H1 (cell line): ENCODE measurements around the gene ZNHIT3. TPM values are rescaled to one million over a fixed set of nuclear protein-coding genes. Genes with fewer than 3 reads are reported as not detected.

Source experiments
- CTCF ChIA-PET: fragments of 300-600 bp; sonication (Branson Sonifier 250); formaldehyde crosslinking; loops from one replicate; lab custom pipeline; 2021; ENCODE audit not compliant: partially characterized antibody; lab: Charles Lee
- POLR2A ChIA-PET: fragments of 300-600 bp; sonication (Branson Sonifier 250); formaldehyde crosslinking; loops from one replicate; lab custom pipeline; 2021; ENCODE audit warnings: inconsistent platforms; ENCODE audit not compliant: partially characterized antibody; lab: Charles Lee
- DNase-seq, 2 experiments: peaks; one replicate each; pipeline versions ENCODE4 v3.0.0 to v3.0.0-alpha.2; 2010 to 2022; ENCODE audit warnings: low spot score in 2 of 2, low read depth in 1 of 2, mixed read lengths in 1 of 2
- FAIRE-seq: peaks from 2 replicates; lab custom pipeline; 2011; peaks lifted over from hg19 to GRCh38; lab: Jason Lieb, UNC
- H2AFZ ChIP-seq: 2 replicates; pipeline ENCODE4 v1.8.1; 2012; ENCODE audit warnings: low read length, inconsistent platforms
- H2AK5ac ChIP-seq: 2 replicates; pipeline ENCODE4 v1.6.1; 2013; ENCODE audit warnings: low read depth, low read length
- H2BK120ac ChIP-seq: replicated peaks from 2 replicates; pipeline ENCODE3; 2013; ENCODE audit warnings: low read depth, low read length, inconsistent platforms
- H2BK12ac ChIP-seq: 2 replicates; pipeline ENCODE4 v1.6.1; 2013; ENCODE audit warnings: low read depth, low read length
- H2BK15ac ChIP-seq: 2 replicates; pipeline ENCODE4 v1.6.1; 2013; ENCODE audit warnings: low read length
- H2BK20ac ChIP-seq: 2 replicates; pipeline ENCODE4 v1.6.1; 2013; ENCODE audit warnings: low read length
- H2BK5ac ChIP-seq: 2 replicates; pipeline ENCODE4 v1.6.1; 2013; ENCODE audit warnings: low read depth, low read length
- H3K14ac ChIP-seq: 2 replicates; pipeline ENCODE4 v1.6.1; 2013; ENCODE audit warnings: inconsistent platforms; ENCODE audit not compliant: insufficient read length
- H3K18ac ChIP-seq: 2 replicates; pipeline ENCODE4 v1.6.1; 2013; ENCODE audit warnings: low read length; ENCODE audit errors: extremely low read depth
- H3K23ac ChIP-seq: 2 replicates; pipeline ENCODE4 v1.6.1; 2013; ENCODE audit warnings: inconsistent platforms; ENCODE audit not compliant: insufficient read length
- H3K23me2 ChIP-seq: 2 replicates; pipeline ENCODE4 v1.6.1; 2013; ENCODE audit warnings: low read depth, low read length
- H3K27ac ChIP-seq: 2 replicates; pipeline ENCODE4 v1.6.1; 2011; ENCODE audit warnings: low read depth, low read length, inconsistent platforms
- H3K27me3 ChIP-seq, 4 experiments: replicated peaks in 1 of 4; 1 replicate in 1 of 4; 2 replicates in 3 of 4; pipeline versions ENCODE4 v1.6.1 to v1.8.1; 2011 to 2013; ENCODE audit warnings: low read length in 3 of 4, mild to moderate bottlenecking in 3 of 4, inconsistent platforms in 2 of 4, mixed read lengths in 2 of 4, moderate library complexity in 1 of 4; ENCODE audit not compliant: control insufficient read depth in 3 of 4, insufficient read depth in 3 of 4; ENCODE audit errors: extremely low read depth in 1 of 4
- H3K36me3 ChIP-seq, 4 experiments: 2 replicates each; pipeline versions ENCODE4 v1.6.1 to v1.8.1; 2011 to 2013; ENCODE audit warnings: mild to moderate bottlenecking in 4 of 4, low read length in 3 of 4, moderate library complexity in 2 of 4, control low read depth in 1 of 4, inconsistent platforms in 1 of 4; ENCODE audit not compliant: insufficient read depth in 4 of 4, control insufficient read depth in 2 of 4
- H3K4ac ChIP-seq: replicated peaks from 2 replicates; pipeline ENCODE3; 2013; ENCODE audit warnings: low read length, low read depth, mixed read lengths, inconsistent platforms; ENCODE audit not compliant: insufficient read length
- H3K4me1 ChIP-seq, 4 experiments: replicated peaks in 1 of 4; 1 replicate in 1 of 4; 2 replicates in 3 of 4; pipeline versions ENCODE4 v1.6.1 to v1.8.1; 2011 to 2013; ENCODE audit warnings: low read length in 3 of 4, inconsistent platforms in 2 of 4, mixed read lengths in 1 of 4; ENCODE audit not compliant: insufficient read depth in 4 of 4, control insufficient read depth in 3 of 4
- H3K4me2 ChIP-seq, 2 experiments: 2 replicates each; pipeline versions ENCODE4 v1.6.1 to v1.8.1; 2011 to 2013; ENCODE audit warnings: low read depth in 2 of 2, low read length in 2 of 2, control low read depth in 1 of 2, inconsistent platforms in 1 of 2, mild to moderate bottlenecking in 1 of 2; ENCODE audit not compliant: insufficient read depth in 1 of 2
- H3K4me3 ChIP-seq, 4 experiments: fragments of 200-600, 300-600 bp in 1 of 4; sonication (generic), shearing (Covaris generic), sonication (Bioruptor Twin) in 1 of 4; 2 replicates each; pipeline versions ENCODE4 v1.5.1 to v1.8.1; 2011 to 2016; ENCODE audit warnings: low read length in 4 of 4, low read depth in 3 of 4, control low read depth in 2 of 4, inconsistent platforms in 2 of 4, mild to moderate bottlenecking in 2 of 4, mixed read lengths in 1 of 4, moderate library complexity in 1 of 4; ENCODE audit not compliant: insufficient read depth in 2 of 4; ENCODE audit errors: extremely low read depth in 1 of 4
- H3K56ac ChIP-seq: replicated peaks from 2 replicates; pipeline ENCODE3; 2013; ENCODE audit warnings: low read depth, mild to moderate bottlenecking, mixed read lengths, low read length, inconsistent platforms; ENCODE audit not compliant: insufficient read length
- H3K79me1 ChIP-seq: 2 replicates; pipeline ENCODE4 v1.6.1; 2013; ENCODE audit warnings: low read depth, low read length, control low read depth
- H3K79me2 ChIP-seq, 2 experiments: 2 replicates each; pipeline versions ENCODE4 v1.6.1 to v1.8.1; 2012 to 2013; ENCODE audit warnings: low read length in 2 of 2, mild to moderate bottlenecking in 2 of 2, inconsistent platforms in 1 of 2; ENCODE audit not compliant: insufficient read depth in 2 of 2, control insufficient read depth in 1 of 2
- H3K9ac ChIP-seq, 4 experiments: replicated peaks in 1 of 4; 1 replicate in 1 of 4; 2 replicates in 3 of 4; pipeline versions ENCODE4 v1.6.1 to v1.8.1; 2011 to 2013; ENCODE audit warnings: low read depth in 3 of 4, low read length in 3 of 4, control low read depth in 2 of 4, mild to moderate bottlenecking in 2 of 4, moderate library complexity in 2 of 4, inconsistent platforms in 1 of 4; ENCODE audit errors: extremely low read depth in 1 of 4
- H3K9me3 ChIP-seq, 2 experiments: 2 replicates each; pipeline versions ENCODE4 v1.6.1 to v1.8.1; 2012 to 2013; ENCODE audit warnings: mild to moderate bottlenecking in 2 of 2, moderate library complexity in 2 of 2, control low read depth in 1 of 2, inconsistent platforms in 1 of 2, low read depth in 1 of 2, low read length in 1 of 2, mixed read lengths in 1 of 2; ENCODE audit not compliant: insufficient read depth in 2 of 2
- H4K20me1 ChIP-seq, 2 experiments: replicated peaks in 1 of 2; 2 replicates each; pipeline versions ENCODE3 to v1.8.1; 2011 to 2013; ENCODE audit warnings: inconsistent platforms in 2 of 2, low read length in 2 of 2, mild to moderate bottlenecking in 1 of 2; ENCODE audit not compliant: insufficient read depth in 2 of 2, control insufficient read depth in 1 of 2
- H4K5ac ChIP-seq: 2 replicates; pipeline ENCODE4 v1.6.1; 2013; ENCODE audit warnings: low read length, low read depth, mixed read lengths, inconsistent platforms; ENCODE audit not compliant: insufficient read length
- H4K8ac ChIP-seq: 2 replicates; pipeline ENCODE4 v1.8.0; 2013; ENCODE audit warnings: mild to moderate bottlenecking, moderate library complexity, low read length, inconsistent platforms; ENCODE audit not compliant: insufficient read depth; ENCODE audit errors: extremely low read depth
- H4K91ac ChIP-seq: replicated peaks from 2 replicates; pipeline ENCODE3; 2013; ENCODE audit warnings: low read length, mixed read lengths, inconsistent platforms; ENCODE audit not compliant: insufficient read length
- CHD1 ChIP-seq: IDR thresholded peaks from 2 replicates; pipeline ENCODE4 v1.6.1; 2012; ENCODE audit warnings: low read depth, low read length, improper control_type of control experiment
- CTBP2 ChIP-seq: IDR thresholded peaks from 2 replicates; pipeline ENCODE4 v1.7.0; 2011; ENCODE audit warnings: borderline replicate concordance, mild to moderate bottlenecking, moderate library complexity, mixed read lengths, low read length; ENCODE audit not compliant: insufficient read depth, insufficient read length
- CTCF ChIP-seq, 3 experiments: IDR thresholded peaks; 1 replicate in 2 of 3; 2 replicates in 1 of 3; pipeline versions ENCODE4 v1.5.1 to v1.6.1; 2011; ENCODE audit warnings: low read length in 3 of 3, mild to moderate bottlenecking in 3 of 3, inconsistent platforms in 2 of 3, low read depth in 1 of 3, moderate library complexity in 1 of 3; ENCODE audit not compliant: insufficient read depth in 1 of 3; ENCODE audit errors: control extremely low read depth in 1 of 3
- FOSL1 ChIP-seq: IDR thresholded peaks from 2 replicates; pipeline ENCODE4 v1.6.1; 2011; ENCODE audit warnings: mild to moderate bottlenecking, low read depth, low read length, moderate library complexity; ENCODE audit not compliant: insufficient read depth
- KDM4A ChIP-seq: IDR thresholded peaks from one replicate; pipeline ENCODE4 v1.7.1; 2012; ENCODE audit warnings: low read depth, mild to moderate bottlenecking, moderate library complexity, low read length, inconsistent platforms; ENCODE audit not compliant: severe bottlenecking
- RFX5 ChIP-seq: IDR thresholded peaks from 2 replicates; pipeline ENCODE4 v1.6.1; 2011; ENCODE audit warnings: low read depth, low read length, improper control_type of control experiment, borderline replicate concordance
- RNF2 ChIP-seq: fragments of 200-900, 300-1000 bp; sonication (generic); IDR thresholded peaks from 2 replicates; pipeline ENCODE4 v1.7.1; 2016; ENCODE audit warnings: borderline replicate concordance, low read depth, mild to moderate bottlenecking, antibody characterized with exemption, low read length; ENCODE audit not compliant: poor library complexity, severe bottlenecking; ENCODE audit errors: missing control alignments
- TBP ChIP-seq: IDR thresholded peaks from 2 replicates; pipeline ENCODE4 v1.6.1; 2011; ENCODE audit warnings: low read depth, low read length, improper control_type of control experiment
- ZNF274 ChIP-seq: IDR thresholded peaks from 2 replicates; pipeline ENCODE4 v1.7.0; 2012; ENCODE audit warnings: low read length, borderline replicate concordance; ENCODE audit errors: extremely low read depth
- WGBS, 2 experiments: shearing (Covaris generic) in 1 of 2; methylation state at CpG; one replicate each; pipeline versions ENCODE4 v1.1.6 to v1.1.7; 2013 to 2015; ENCODE audit warnings: low lambda C conversion rate in 2 of 2, mixed read lengths in 2 of 2, inconsistent platforms in 1 of 2, low coverage in 1 of 2, missing lambda C conversion rate in 1 of 2; ENCODE audit not compliant: insufficient replicate concordance in 2 of 2, insufficient coverage in 1 of 2, insufficient read length in 1 of 2; ENCODE audit errors: extremely low coverage in 1 of 2, missing lambda C conversion rate in 1 of 2; 5-methylcytosine and 5-hydroxymethylcytosine counted together
- polyA plus RNA-seq, 7 experiments: library from polyadenylated mRNA; depleted of rRNA in 3 of 7; stranded (reverse) in 5 of 7; unstranded in 2 of 7; fragments of >200 nt in 5 of 7; fragments of 200-250 nt in 2 of 7; gene quantifications; 1 replicate in 5 of 7; 2 replicates in 1 of 7; 4 replicates in 1 of 7; pipeline versions ENCODE4 v1.2.1 to v1.2.3, GENCODE V29; 2011 to 2013; ENCODE audit warnings: missing spikeins in 2 of 7, mixed read lengths in 2 of 7
- total RNA-seq: library from RNA; stranded (reverse); fragmentation: NEBNext Ultra II Directional; extraction: Animal tissue kit (Norgen Biotek cat#: 25700); gene quantifications from 2 replicates; pipeline ENCODE4 v1.2.1, GENCODE V29; 2021
- TF ChIP-seq, protein P1 (sequence below): IDR thresholded peaks from 2 replicates; pipeline ENCODE4 v1.6.1; 2011; ENCODE audit warnings: low read depth, mild to moderate bottlenecking, low read length; ENCODE audit not compliant: insufficient read depth

Gene ZNHIT3
- total and polyA plus RNA-seq, 2 of the 8 experiments (the other 6 are each of a cell fraction or from before 2014, with no cell fraction given), result 59.1 to 147 TPM

GRCh38 chr17:36459045-36459444 is 27.4 kb upstream of the ZNHIT3 start:
- H3K27me3 ChIP-seq, result peaks cover 0 to 6% (median 5%) of the 10 kb centered on the region in 4 experiments; a peak in 3 of 7 replicates
- DNase-seq (no peak), FAIRE-seq (no peak)
- H3K56ac ChIP-seq, result no peak overlapping the region
- no peak overlapping the region for H2BK15ac ChIP-seq
- H2AK5ac ChIP-seq, result no peak overlapping the region
- no peak overlapping the region for H4K5ac ChIP-seq
- no peaks in the 10 kb centered on the region for H4K20me1 ChIP-seq
- no peaks in the 10 kb centered on the region for H3K79me1 ChIP-seq
- ChIA-PET CTCF (interaction anchor here (1.3 to 2.4 kb wide), 3 partner anchors 10 to 24 kb away, joined by 3 to 8 read pairs (median 6); no protein-coding TSS in a partner anchor), POLR2A (no interaction called here)
- H3K4me3 ChIP-seq, result no peak overlapping the region
- no peaks in the 10 kb centered on the region for H3K79me2 ChIP-seq
- no peaks in the 10 kb centered on the region; the same call in 1 of the 2 replicates for H3K23me2 ChIP-seq
- H2BK120ac ChIP-seq, result no peak overlapping the region
- H2BK20ac ChIP-seq, result no peak overlapping the region
- H2AFZ ChIP-seq, result no peak overlapping the region
- no peak overlapping the region for H3K4me2 ChIP-seq
- no peak overlapping the region for H3K27ac ChIP-seq
- no peak overlapping the region for H3K4ac ChIP-seq
- no peak overlapping the region for H2BK12ac ChIP-seq
- no peak overlapping the region for H3K9ac ChIP-seq
- H3K14ac ChIP-seq, result no peak overlapping the region
- 98% methylated on average over 5 of the region's 5 CpGs; no CpG with 5 or more reads in 1 of the 2 experiments for WGBS, 2 experiments
- H4K91ac ChIP-seq, result no peak overlapping the region
- H2BK5ac ChIP-seq, result no peak overlapping the region
- H3K18ac ChIP-seq, result no peak overlapping the region
- H3K9me3 ChIP-seq, result no peaks in the 10 kb centered on the region
- no peaks in the 10 kb centered on the region for H3K36me3 ChIP-seq
- no peaks in the 10 kb centered on the region for H3K4me1 ChIP-seq
- no peak overlapping the region for H3K23ac ChIP-seq
- H4K8ac ChIP-seq, result no peak overlapping the region
- TF ChIP-seq TBP (no peak), RFX5 (no peak), ZNF274 (no peak), CTBP2 (no peak), RNF2 (no peak), CTCF (IDR thresholded peaks at IDR 0.05; ENCODE audit: control extremely low read depth in 1 of 3, insufficient read depth in 1 of 3, low read depth in 1 of 3, low read length in 3 of 3) (no peak), KDM4A (no peak), CHD1 (no peak), FOSL1 (no peak)
- TF ChIP-seq, protein P1, sequence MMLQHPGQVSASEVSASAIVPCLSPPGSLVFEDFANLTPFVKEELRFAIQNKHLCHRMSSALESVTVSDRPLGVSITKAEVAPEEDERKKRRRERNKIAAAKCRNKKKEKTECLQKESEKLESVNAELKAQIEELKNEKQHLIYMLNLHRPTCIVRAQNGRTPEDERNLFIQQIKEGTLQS, result no peak
